Spleen (tissue), 11 donors: ENCODE results near the gene PLCG2. TPM values are rescaled to one million over a fixed set of nuclear protein-coding genes. Genes with fewer than 3 reads are reported as not detected.

Source experiments
- DNase-seq: peaks from one replicate; pipeline ENCODE4 v3.0.0-alpha.2; 2020
- H3K27ac ChIP-seq, 8 donors: fragments of 200-600 bp; sonication (generic) in 7 of 8; 1 replicate in 4 of 8; 2 replicates in 4 of 8; pipeline versions ENCODE4 v1.5.0 to v1.8.0; 2016 to 2021; ENCODE audit warnings: inconsistent platforms in 4 of 8, mild to moderate bottlenecking in 4 of 8, moderate library complexity in 1 of 8
- H3K27me3 ChIP-seq, 7 donors: fragments of 200-600 bp; sonication (generic) in 6 of 7; replicated peaks in 1 of 7; 1 replicate in 4 of 7; 2 replicates in 3 of 7; pipeline versions ENCODE4 v1.5.0 to v1.8.0; 2016 to 2021; ENCODE audit warnings: inconsistent platforms in 3 of 7, mild to moderate bottlenecking in 1 of 7
- H3K36me3 ChIP-seq, 6 donors: fragments of 200-600 bp; sonication (generic) in 5 of 6; 1 replicate in 4 of 6; 2 replicates in 2 of 6; pipeline versions ENCODE4 v1.5.0 to v1.8.0; 2016 to 2021; ENCODE audit warnings: inconsistent platforms in 2 of 6
- H3K4me1 ChIP-seq, 6 donors: fragments of 200-600 bp; sonication (generic) in 5 of 6; 1 replicate in 3 of 6; 2 replicates in 3 of 6; pipeline versions ENCODE4 v1.5.0 to v1.8.0; 2016 to 2021; ENCODE audit warnings: inconsistent platforms in 3 of 6
- H3K4me3 ChIP-seq, 8 donors: fragments of 200-600 bp; sonication (generic) in 7 of 8; 1 replicate in 4 of 8; 2 replicates in 4 of 8; pipeline versions ENCODE4 v1.5.0 to v1.8.0; 2016 to 2021; ENCODE audit warnings: inconsistent platforms in 4 of 8, mild to moderate bottlenecking in 4 of 8, moderate library complexity in 2 of 8
- H3K9me3 ChIP-seq, 8 donors: fragments of 200-600 bp; sonication (generic) in 7 of 8; 1 replicate in 4 of 8; 2 replicates in 4 of 8; pipeline versions ENCODE4 v1.5.0 to v1.8.0; 2016 to 2021; ENCODE audit warnings: inconsistent platforms in 4 of 8
- POLR2A ChIP-seq, 3 donors: fragments of 450-650 bp; IDR thresholded peaks; one replicate each; pipeline ENCODE4 v1.5.1; 2017; ENCODE audit warnings: antibody characterized with exemption in 3 of 3, mild to moderate bottlenecking in 1 of 3
- POLR2AphosphoS5 ChIP-seq, 3 donors: sonication (generic); formaldehyde crosslinking; IDR thresholded peaks; one replicate each; pipeline ENCODE4 v1.5.1; 2017; ENCODE audit warnings: antibody characterized with exemption in 3 of 3
- WGBS, 5 donors: extraction: QIAGEN DNeasy Blood & Tissue Kit in 3 of 5; methylation state at CpG; one replicate each; pipeline versions ENCODE4 v1.1.5 to v1.1.7; 2013 to 2018; 5-methylcytosine and 5-hydroxymethylcytosine counted together
- intact Hi-C: fragments of 100-400 bp; cut with DNase I; formaldehyde crosslinking; loops from one replicate; pipeline ENCODE4 v1.15.0; 2023; ENCODE audit warnings: low total_unique reads
- polyA plus RNA-seq, 3 donors: library from polyadenylated mRNA; stranded (reverse); fragments of 200-250 nt; gene quantifications; one replicate each; pipeline ENCODE4 v1.2.1, GENCODE V29; 2013
- total RNA-seq, 7 donors: library from RNA; depleted of rRNA in 3 of 7; stranded (reverse); fragments of >200 nt in 3 of 7; fragmentation: NEBNext Ultra II Directional in 4 of 7; extraction: Animal tissue kit (Norgen Biotek cat#: 25700) in 4 of 7; gene quantifications; one replicate each; pipeline versions ENCODE4 v1.1.0 to v1.2.1, GENCODE V29; 2016 to 2021
- TF ChIP-seq, protein P1 (sequence below), 11 experiments: fragments of 200-600 bp in 7 of 11; fragments of 450-650 bp in 4 of 11; sonication (generic) in 4 of 11; IDR thresholded peaks in 8 of 11; conservative IDR thresholded peaks in 3 of 11; 1 replicate in 7 of 11; 2 replicates in 4 of 11; pipeline versions ENCODE4 v1.4.0 to v1.8.0; 2016 to 2021; ENCODE audit warnings: antibody characterized with exemption in 11 of 11, inconsistent platforms in 4 of 11, mild to moderate bottlenecking in 1 of 11
- donor health status: healthy with polysubstance abuse.
- donor health status: DM: no; HTN: no; CAD: no; lungs with moderate emphysema.
- donor health status: DM: no; HTN: no; CAD: no.
- donor health status: Bipolar disorder and iron deficiency.
- donor health status: healthy.
- donor health status: DM: no; HTN: no; CAD: no.
- donor health status: DM: yes; HTN: yes; CAD: no.

Gene PLCG2
- total and polyA plus RNA-seq, 10 donors = 57.1 to 277 (median 145) TPM

DNA sequence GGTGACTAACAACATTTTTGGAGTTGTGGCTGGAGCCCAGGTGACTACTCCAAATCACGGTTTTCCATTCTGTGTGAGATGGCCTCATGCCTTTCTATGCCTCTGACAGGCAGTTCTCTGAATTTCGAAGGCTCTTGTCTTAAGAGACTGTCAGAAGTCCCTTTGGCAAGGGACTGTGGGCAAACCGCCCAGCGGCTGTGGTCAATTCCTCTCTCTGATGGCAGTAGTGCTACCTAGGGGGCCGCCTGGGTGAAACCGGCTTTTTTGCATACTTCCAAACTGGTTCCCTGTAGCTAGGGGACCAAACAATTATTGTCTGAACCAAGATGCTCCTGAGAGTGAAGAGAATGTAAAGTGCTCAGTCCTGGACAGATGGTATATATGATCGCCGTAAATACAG lies 145.9 kb downstream of the PLCG2 start:
- peaks cover 0 to 100% (median 83%) of the 10 kb centered on the region in 6 donors for H3K36me3 ChIP-seq
- no peak overlapping the region for H3K4me3 ChIP-seq
- TF ChIP-seq POLR2AphosphoS5 (IDR thresholded peaks at IDR 0.05) (no peak), POLR2A (IDR thresholded peaks at IDR 0.05) (no peak)
- TF ChIP-seq, protein P1, sequence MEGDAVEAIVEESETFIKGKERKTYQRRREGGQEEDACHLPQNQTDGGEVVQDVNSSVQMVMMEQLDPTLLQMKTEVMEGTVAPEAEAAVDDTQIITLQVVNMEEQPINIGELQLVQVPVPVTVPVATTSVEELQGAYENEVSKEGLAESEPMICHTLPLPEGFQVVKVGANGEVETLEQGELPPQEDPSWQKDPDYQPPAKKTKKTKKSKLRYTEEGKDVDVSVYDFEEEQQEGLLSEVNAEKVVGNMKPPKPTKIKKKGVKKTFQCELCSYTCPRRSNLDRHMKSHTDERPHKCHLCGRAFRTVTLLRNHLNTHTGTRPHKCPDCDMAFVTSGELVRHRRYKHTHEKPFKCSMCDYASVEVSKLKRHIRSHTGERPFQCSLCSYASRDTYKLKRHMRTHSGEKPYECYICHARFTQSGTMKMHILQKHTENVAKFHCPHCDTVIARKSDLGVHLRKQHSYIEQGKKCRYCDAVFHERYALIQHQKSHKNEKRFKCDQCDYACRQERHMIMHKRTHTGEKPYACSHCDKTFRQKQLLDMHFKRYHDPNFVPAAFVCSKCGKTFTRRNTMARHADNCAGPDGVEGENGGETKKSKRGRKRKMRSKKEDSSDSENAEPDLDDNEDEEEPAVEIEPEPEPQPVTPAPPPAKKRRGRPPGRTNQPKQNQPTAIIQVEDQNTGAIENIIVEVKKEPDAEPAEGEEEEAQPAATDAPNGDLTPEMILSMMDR (IDR thresholded peaks at IDR 0.05 in 8 of 11, conservative IDR thresholded peaks at IDR 0.05 in 3 of 11) = no peak
- H3K4me1 ChIP-seq = peaks cover 0 to 9% (median 0%) of the 10 kb centered on the region in 6 donors
- 94 to 97% (median 94%) methylated on average over 8 of the region's 8 CpGs for WGBS, 5 donors
- H3K27ac ChIP-seq = no peak overlapping the region
- intact Hi-C loops = no loop called here
- DNase-seq = no peak
- no peaks in the 10 kb centered on the region for H3K27me3 ChIP-seq
- H3K9me3 ChIP-seq = no peaks in the 10 kb centered on the region

DNA sequence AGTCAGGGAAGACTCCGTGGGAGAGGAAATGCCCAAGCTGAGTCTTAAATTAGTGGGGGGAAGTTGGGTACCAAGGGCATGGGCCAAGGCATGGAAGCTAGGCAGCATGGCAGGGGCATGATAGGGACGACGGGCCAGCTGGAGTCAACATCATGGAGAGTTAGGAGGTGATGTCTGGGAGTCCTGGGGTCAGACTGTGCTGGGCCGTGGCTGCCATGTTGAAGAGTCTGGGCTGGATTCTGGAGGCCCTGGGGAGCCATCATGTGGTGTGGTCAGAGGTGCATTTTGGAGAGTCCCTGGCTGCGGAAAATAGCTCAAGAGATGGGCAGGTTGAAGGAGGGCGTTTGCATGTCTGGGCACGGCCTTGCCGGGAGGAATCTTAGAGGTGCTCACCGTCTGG lies 146.9 kb downstream of the PLCG2 start:
- Histone ChIP-seq H3K27ac (no peak overlapping the region), H3K4me1 (peaks cover 0 to 9% (median 0%) of the 10 kb centered on the region in 6 donors), H3K9me3 (no peaks in the 10 kb centered on the region), H3K36me3 (peaks cover 0 to 100% (median 80%) of the 10 kb centered on the region in 6 donors), H3K27me3 (no peaks in the 10 kb centered on the region), H3K4me3 (no peak overlapping the region)
- TF ChIP-seq, protein P1 (IDR thresholded peaks at IDR 0.05 in 8 of 11, conservative IDR thresholded peaks at IDR 0.05 in 3 of 11) = no peak
- TF ChIP-seq POLR2A (IDR thresholded peaks at IDR 0.05) (no peak), POLR2AphosphoS5 (IDR thresholded peaks at IDR 0.05) (no peak)
- intact Hi-C loops = no loop called here
- WGBS, 5 donors = 77 to 88% (median 83%) methylated on average over 8 to 9 of the region's 9 CpGs
- DNase-seq = no peak

DNA sequence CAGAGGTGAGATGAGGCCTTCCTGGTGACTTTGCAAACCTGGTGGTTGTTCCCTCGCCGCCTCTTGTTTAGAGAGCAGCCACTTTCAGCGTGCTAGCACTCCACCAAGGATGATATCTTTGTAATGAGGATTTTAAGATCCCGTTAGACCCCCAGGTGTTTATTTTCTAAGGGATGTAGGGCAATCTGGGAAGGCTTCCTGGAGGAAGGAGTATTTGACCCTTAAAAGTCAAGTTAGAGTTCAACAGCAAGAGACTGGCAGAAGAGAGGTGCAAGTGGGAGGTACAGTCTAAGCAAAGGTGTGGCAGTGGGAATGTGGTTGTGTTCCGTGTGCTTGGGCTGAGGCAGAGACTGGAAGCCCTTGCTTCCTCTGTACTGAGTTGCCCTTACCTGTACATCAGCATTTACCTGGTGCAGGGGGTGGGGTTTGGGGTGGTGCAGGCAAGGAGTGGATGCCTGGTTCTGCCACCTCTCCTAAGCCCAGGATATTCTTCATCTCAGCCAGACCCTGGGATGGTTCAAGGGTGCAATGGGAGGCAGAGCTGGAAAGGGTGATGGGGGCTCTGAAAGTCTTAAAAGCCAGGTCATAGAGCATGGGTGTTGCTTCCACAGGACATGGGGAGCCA lies 148.6 kb downstream of the PLCG2 start:
- peaks cover 0 to 9% (median 0%) of the 10 kb centered on the region in 6 donors for H3K4me1 ChIP-seq
- H3K9me3 ChIP-seq = no peaks in the 10 kb centered on the region
- TF ChIP-seq, protein P1 (IDR thresholded peaks at IDR 0.05 in 8 of 11, conservative IDR thresholded peaks at IDR 0.05 in 3 of 11) = no peak
- TF ChIP-seq POLR2A (IDR thresholded peaks at IDR 0.05) (no peak), POLR2AphosphoS5 (IDR thresholded peaks at IDR 0.05) (no peak)
- H3K4me3 ChIP-seq = no peak overlapping the region
- H3K27ac ChIP-seq = no peak overlapping the region
- DNase-seq = no peak
- intact Hi-C loops = no loop called here
- WGBS, 5 donors = 91 to 97% (median 94%) methylated on average over 5 of the region's 5 CpGs
- no peaks in the 10 kb centered on the region for H3K27me3 ChIP-seq
- peaks cover 0 to 100% (median 82%) of the 10 kb centered on the region in 6 donors for H3K36me3 ChIP-seq

DNA sequence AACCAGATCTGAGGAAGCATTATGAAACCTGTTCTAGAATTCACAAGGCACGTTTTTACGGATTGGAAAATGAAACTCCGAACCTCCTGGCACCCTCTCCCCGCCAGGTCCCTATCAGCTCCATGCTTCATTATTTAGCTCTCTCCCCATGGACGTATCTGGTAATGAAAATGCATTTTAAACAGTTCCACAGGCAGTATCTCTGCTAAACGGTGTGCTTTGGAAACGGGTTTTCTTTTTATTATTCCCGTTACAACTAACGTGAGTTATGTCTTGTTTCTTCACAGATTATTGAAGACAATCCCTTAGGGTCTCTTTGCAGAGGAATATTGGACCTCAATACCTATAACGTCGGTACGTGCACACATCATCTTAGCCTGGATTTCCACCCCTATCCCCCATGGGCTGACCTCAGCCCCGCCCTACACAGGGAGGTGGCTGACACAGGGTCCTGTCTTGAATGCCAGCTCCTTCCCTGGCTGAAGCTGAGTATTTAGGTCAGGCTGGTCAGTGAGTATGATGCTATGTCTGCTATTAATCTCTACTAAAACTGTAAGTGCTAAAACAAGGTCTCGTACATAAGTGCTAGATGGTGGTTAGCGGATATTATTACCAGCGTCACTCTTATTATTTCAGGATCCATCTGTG lies 149.3 kb downstream of the PLCG2 start:
- intact Hi-C loops = no loop called here
- TF ChIP-seq POLR2AphosphoS5 (IDR thresholded peaks at IDR 0.05) = no peak
- no peak for TF ChIP-seq POLR2A (IDR thresholded peaks at IDR 0.05)
- TF ChIP-seq, protein P1 (IDR thresholded peaks at IDR 0.05 in 8 of 11, conservative IDR thresholded peaks at IDR 0.05 in 3 of 11) = no peak
- Histone ChIP-seq H3K4me1 (peaks cover 0 to 9% (median 0%) of the 10 kb centered on the region in 6 donors), H3K36me3 (peaks cover 0 to 100% (median 83%) of the 10 kb centered on the region in 6 donors), H3K27ac (no peak overlapping the region), H3K27me3 (no peaks in the 10 kb centered on the region), H3K9me3 (no peaks in the 10 kb centered on the region), H3K4me3 (no peak overlapping the region)
- WGBS, 5 donors = 88 to 94% (median 90%) methylated on average over 16 of the region's 16 CpGs
- DNase-seq = no peak
